Dedifferentiated amniotic fluid mesenchymal stem cell (primary cell): ENCODE data around the gene SLC27A1.
"Not testable (repeated sequence)": the region's sequence is repeated elsewhere in the genome, so short reads cannot be mapped to it uniquely, and the experiment has no call there.

ENCODE experiments used
- DNase-seq: peaks from one replicate; pipeline ENCODE4 v3.0.0-alpha.2; 2016; ENCODE audit errors: extremely low spot score

Gene SLC27A1

GRCh38 chr19:17539238-17540117 is 69.2 kb downstream of the SLC27A1 start:
- peak; percentile 69 for DNase-seq

GRCh38 chr19:17540174-17540573 is 69.8 kb downstream of the SLC27A1 start:
- DNase-seq, result no peak

GRCh38 chr19:17541184-17541759 is 70.9 kb downstream of the SLC27A1 start:
- DNase-seq, result no peak

GRCh38 chr19:17542042-17542441 is 71.7 kb downstream of the SLC27A1 start:
- DNase-seq, result no peak

DNA sequence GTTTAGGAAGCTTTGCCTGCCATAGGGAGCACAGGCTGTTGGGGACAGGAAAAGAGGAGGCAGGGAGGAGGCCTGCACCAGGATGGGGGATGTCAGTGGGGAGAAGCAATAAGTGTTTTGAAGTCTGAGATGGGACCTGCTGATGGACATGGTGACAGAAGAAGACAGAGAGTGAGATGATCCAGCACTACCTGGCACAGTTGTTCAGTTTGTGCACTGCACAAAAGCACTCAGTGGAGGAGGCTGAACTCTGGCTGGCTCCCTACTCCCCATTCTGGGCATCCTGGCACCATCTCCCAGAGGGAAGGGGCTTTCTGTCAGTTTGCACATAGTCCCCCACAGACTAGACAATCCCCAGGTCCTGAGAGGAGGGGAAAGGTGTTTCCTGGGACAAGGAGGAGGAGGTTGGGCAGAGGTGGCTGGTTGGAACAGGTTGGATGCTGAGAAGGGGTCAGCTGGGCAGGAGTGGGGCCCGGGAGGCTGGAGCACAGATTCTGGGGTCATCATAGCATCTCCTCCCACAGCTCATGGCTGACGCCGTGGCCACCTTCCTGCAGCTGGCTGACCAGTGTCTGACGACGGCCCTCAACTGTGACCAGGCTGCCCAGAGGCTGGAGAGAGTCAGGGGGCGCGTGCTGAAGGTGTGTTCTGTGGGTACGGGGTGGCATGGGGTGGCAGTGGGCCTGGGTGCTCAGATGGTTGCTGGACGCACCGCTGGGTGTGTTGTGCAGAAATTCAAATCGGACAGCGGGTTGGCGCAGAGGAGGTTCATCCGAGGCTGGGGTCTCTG is 72.7 kb downstream of the SLC27A1 start:
- DNase-seq, result no peak

GRCh38 chr19:17543986-17544385 is 73.7 kb downstream of the SLC27A1 start:
- no peak for DNase-seq

DNA sequence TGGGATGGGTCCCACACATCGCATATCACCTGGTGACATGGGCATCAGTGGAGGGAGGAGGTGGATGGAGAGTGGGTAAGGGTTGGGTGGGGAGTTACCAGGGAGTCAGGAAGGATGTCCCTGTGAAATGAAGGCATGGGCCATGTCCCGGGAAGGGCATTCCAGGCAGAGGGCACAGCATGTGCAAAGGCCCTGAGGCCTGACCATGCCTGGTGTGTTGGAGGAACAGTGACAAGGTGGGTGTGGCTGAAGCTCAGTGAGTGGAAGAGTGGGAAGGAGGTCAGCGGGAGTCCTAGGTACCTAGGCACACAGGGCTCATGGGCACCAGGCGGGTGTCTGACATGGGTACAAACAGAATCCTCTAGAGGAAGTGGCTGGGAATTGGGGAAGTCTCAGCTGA is 74.1 kb downstream of the SLC27A1 start:
- DNase-seq, result no peak

- DNase-seq, result no peak
Observed at GRCh38 chr19:17548145-17548544, 77.8 kb downstream of the SLC27A1 start.

- no peak for DNase-seq
Observed at GRCh38 chr19:17549085-17549740, 78.9 kb downstream of the SLC27A1 start.

GRCh38 chr19:17550076-17550667 is 79.8 kb downstream of the SLC27A1 start:
- no peak for DNase-seq

GRCh38 chr19:17552735-17553134 is 82.4 kb downstream of the SLC27A1 start:
- not testable (repeated sequence) for DNase-seq

- peak; percentile 76 for DNase-seq
Observed at GRCh38 chr19:17553256-17553655, 82.9 kb downstream of the SLC27A1 start.

- DNase-seq, result no peak
Observed at GRCh38 chr19:17554968-17555479, 84.7 kb downstream of the SLC27A1 start.

GRCh38 chr19:17555480-17555928 is 85.2 kb downstream of the SLC27A1 start, which contains the start of gene COLGALT1:
COLGALT1 (plus strand) TSS chr19:17555649; CDS start chr19:17555714, 65 bp downstream.
- DNase-seq, result peak; percentile 98
